CD4-positive, alpha-beta T cell treated with Interleukin-17A for 4 hours (primary cell): ENCODE results near the gene CLEC16A.

Experiments used
- DNase-seq: peaks from one replicate; pipeline ENCODE4 v3.0.0-alpha.2; 2020; ENCODE audit warnings: mixed read lengths

The CLEC16A gene

GRCh38 chr16:11165349-11165748 is 221.0 kb downstream of the CLEC16A start:
- DNase-seq: no peak

DNA sequence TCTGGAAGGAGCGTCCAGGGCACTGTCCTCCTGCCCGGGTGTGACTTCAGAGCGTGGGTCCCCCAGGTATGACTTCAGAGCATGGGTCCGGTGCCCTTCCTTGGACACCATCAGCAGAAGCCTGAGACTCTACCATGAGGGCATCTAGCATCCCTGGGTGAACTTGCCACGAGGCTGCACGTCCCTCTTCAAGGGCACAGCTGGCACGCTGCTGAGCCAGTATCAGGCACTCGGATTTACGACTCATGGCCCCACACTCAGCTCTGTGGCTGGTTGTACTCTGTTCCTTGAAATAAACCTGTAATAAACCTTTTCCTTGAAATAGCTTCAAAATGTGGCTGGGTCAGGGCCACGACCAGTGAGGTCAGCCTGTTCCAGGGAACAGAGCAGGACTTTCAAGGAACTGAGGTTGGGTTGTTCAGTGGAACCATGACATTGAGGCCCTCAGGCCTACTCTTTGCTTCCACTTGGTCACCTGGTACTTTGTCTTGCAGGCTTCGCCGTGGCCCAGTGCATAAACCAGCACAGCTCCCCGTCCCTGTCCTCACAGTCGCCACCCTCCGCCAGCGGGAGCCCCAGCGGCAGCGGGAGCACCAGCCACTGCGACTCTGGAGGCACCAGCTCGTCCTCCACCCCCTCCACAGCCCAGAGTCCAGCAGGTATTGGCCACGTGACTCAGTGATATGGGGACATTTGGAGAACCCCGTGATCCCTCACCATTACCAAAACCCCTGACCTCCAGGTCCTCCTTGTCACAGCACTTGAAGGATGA is 221.7 kb downstream of the CLEC16A start:
- DNase-seq: no peak

- DNase-seq: no peak
These were observed 223.2 kb downstream of the CLEC16A start for GRCh38 chr16:11167581-11167980.

DNA sequence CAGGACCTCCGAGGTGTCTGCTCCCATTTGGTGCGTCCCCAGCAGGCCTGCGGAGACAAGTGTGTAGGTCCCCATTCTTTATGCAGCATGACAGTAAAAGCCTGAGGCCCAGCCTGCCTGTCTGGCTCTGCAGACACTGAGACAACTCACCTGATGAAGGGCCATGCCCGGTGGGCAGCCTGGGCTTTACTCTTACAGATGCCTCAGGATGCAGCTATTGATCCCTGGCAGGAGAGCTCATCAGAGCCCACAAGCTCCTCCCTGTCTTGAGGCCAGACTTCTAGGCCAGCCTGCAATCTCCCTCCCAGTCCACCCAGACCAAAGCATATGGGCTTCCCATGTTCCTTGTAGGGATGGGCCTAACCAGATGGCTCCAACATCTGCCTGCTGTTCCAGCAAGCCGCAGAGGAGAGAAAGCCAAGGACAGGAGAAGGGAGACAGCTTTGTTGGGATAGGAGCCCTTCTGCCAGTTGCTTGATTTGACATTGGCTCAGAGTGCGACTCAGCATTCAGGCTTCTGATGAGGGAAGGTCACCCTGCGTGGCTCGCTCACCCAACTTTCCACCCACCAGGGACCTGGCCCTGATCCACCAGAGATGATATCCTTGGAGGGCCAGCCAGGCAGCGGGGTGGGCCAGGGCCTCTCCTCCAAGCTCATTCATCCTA is 224.2 kb downstream of the CLEC16A start:
- no peak for DNase-seq

- no peak for DNase-seq
These were observed 225.3 kb downstream of the CLEC16A start for GRCh38 chr16:11169641-11170040.

DNA sequence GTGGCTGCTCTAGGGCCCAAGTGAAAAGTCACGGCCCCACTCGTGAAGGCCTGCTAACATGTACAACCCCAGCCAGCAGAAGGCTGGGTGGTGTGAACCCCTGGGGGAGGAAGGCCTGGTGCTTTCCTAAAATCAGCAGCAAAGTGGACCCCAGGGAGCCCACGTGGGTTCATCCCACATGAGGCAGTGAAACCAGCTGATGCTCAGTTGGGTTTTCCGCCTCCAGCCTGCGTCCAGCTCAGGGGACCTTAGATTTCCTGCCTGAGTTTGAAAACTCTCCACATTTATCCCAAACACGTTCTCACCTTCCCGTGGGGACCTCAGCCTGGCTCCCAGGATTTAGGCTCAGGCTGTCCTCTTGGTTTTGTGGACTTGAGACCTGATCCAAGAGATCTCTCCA is 225.8 kb downstream of the CLEC16A start:
- DNase-seq: no peak

- DNase-seq: no peak
These were observed 226.5 kb downstream of the CLEC16A start for GRCh38 chr16:11170696-11171447.

DNA sequence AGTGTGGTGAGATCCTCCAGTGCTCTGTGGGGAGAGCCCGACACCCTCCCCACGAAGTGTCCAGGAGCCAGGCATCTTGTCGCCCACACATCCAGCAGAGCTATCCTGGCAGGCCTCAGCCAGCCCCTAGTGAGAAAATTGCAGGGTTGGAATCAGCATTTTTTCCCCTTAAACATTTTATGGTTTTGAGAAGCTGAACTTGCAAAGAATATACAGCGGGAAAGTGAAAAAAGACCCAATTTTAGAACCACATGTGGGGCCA is 227.0 kb downstream of the CLEC16A start:
- no peak for DNase-seq

GRCh38 chr16:11171757-11172299 is 227.5 kb downstream of the CLEC16A start:
- DNase-seq: no peak

GRCh38 chr16:11173426-11173825 is 229.1 kb downstream of the CLEC16A start:
- DNase-seq: no peak

DNA sequence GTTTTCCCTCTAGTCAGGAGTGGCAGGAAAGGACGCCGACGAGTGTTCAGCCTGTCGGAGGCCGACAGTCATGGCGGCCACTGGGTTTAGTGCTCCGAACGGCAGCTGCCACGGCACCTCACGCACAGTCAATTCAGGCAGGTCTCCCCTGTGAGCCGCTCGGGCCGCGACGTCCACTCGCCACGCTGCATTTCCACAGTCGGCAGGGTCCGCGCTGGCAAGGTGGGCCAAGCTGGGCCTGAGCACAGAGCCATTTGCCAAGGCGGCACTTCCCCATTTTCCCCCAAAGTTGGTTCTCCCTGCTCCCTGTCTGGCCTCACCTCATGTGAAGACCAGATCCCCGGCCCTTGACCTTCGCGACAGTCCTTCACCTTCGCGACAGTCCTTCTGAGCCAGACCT is 229.8 kb downstream of the CLEC16A start:
- DNase-seq: no peak

DNA sequence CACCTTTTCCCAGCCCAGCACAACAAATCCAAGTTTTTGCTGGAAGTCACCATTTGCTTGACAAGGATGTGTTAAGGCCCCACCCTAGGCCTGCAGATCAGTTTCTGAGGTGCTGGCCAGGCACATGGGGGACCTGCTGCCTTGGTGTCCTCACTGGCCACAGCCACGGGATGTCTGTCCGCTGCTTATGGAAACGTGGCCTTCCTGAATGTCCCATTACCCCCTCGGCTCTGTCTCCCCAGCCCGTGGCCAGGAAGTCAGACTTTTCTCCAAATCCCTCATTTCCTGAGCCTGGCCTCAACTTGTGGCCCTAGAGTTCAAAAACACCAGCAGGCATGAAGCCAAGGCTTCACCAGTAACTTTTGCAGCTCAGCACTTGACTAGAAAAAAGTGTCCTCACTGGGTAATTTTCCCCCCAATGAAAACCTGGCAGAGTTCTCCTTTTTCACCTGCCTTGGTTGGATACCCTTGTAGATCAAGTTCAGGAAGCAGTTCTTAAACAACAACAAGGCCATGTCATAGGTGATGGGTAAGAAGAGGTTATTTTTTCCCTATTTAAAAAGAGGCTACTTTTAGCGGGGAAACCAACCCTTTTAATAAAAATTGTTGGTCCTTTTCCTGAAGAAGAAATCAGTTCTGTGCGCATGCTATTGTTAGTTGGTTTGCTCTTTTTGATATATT is 230.9 kb downstream of the CLEC16A start:
- no peak for DNase-seq

GRCh38 chr16:11175787-11176341 is 231.5 kb downstream of the CLEC16A start:
- DNase-seq: no peak

DNA sequence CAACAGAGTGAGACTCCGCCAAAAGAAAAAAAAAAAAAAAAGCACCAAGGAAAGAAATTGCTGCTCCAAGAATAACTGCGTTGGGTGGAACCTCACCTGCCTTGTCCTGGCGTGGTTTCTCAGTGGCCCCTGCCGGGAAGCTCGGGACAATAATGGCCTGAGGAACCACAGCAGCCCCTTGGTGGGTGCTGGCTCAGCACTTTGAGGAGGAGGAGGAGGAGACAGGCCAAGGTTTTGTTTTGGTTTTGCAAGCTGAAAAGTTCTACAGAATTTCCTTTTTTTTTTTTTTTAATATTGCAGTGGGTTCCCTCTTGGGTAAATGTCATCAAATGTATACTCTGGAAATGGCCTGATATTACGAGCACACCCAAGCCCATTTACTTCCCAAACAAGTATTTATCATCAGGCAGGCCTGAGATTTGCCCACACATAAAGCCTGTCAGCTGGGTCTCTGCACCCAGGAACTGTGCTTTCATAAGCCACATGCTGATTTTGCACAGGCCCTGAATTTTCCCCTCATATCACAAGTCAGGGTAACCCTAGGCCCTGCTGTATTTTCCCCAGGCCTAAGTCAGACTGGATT is 233.3 kb downstream of the CLEC16A start:
- DNase-seq: no peak

- no peak for DNase-seq
These were observed 234.1 kb downstream of the CLEC16A start for GRCh38 chr16:11178424-11178823.

DNA sequence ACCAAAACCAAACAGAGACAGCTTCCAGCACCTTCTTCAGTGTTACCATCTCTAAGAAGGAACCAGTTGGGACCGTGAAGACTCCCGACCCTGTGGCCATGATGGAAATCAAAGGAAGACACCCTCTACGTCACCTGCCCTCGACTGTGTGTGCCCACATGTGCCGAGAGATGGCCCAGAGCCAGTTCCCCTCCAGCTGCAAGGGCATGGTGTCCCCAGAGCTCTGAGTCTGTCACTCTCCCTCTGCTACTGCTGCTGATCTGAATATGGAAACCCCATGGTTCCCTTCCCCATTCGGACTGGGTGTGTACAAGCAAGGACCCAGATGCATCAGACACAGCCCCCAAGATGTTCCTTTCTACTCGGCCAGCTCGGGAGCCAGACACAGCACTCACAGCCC is 235.2 kb downstream of the CLEC16A start:
- no peak for DNase-seq

DNA sequence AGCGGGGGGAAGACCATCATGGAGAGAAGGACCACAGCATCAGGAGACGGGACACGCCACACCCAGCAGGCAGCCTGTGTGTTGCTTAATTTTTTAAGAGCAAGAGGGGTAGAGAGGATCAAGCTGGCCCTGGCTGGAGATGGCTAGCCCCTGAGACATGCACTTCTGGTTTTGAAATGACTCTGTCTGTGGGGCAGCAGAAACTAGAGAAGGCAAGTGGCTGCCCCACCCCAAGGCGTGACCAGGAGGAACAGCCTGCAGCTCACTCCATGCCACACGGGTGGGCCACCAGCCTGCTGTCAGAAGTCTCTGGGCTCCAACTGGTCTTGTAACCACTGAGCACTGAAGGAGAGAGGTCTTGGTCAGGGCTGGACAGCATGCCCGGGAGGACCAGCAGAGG is 236.1 kb downstream of the CLEC16A start:
- DNase-seq: no peak

DNA sequence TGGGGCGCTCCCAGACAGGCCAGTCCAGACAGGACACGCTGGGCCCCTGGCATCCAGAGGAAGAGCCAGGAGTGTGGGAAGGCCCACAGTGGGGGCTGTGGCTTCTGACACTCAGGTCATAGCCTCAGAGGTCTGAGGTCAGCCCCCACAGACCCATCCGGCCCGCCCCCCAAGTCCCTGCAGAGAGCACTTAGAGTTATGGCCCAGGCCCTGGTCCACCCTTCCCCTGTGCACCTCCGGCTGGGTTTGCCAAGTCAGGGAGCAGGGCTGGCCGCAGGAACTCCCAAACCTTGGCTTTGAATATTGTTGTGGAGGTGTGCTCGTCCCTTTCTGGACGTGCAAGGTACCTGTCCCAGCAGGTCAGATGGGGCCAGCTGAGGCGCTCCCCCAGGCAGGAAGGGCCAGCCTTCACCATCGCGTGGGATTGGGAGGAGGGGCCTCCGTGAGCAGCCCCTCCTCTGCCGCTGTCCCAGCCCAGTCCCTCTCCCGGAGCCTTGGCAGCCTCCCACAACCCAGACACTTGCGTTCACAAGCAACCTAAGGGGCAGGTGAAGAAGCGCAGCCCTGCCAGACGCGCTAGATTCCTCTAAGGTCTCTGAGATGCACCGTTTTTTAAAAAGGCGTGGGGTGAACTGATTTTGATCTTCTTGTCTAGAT is 237.0 kb downstream of the CLEC16A start:
- DNase-seq: no peak

DNA sequence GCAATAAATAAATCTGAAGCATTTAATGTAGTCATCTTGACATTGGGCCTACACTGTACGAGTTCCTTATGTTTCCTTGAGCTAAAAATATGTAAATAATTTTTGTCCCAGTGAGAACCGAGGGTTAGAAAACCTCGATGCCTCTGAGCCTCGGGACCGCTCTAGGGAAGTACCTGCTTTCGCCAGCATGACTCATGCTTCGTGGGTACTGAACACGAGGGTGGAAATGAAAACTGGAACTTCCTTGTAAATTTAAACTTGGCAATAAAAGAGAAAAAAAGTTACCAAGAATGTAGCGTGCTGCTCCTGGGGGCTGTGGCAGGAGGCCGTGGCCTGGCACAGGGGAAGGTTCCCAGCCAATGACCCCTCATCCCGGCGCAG is 237.5 kb downstream of the CLEC16A start:
- no peak for DNase-seq

DNA sequence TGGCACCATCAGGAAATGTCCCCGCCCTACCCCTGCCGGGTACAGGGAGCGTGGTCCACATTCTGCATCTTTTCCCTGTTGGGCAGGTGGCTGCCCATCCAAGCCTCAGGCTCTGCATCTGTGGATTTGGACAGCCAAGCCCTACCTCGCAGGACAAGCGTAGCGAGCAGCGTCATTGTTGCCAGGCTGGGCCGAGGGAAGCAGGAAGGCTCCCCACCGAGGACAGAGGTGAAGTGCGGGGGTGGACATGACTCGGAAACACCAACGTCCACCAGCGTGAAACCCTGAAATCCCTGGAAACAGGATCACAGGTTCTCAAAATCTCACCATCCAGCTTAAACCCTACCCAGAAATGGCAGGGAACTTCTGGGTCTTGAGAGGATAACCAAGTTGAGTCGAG is 238.0 kb downstream of the CLEC16A start:
- DNase-seq: no peak

- no peak for DNase-seq
These were observed 238.9 kb downstream of the CLEC16A start for GRCh38 chr16:11183035-11183812.
